AG09319 (cell line): ENCODE measurements around the gene NFKBIZ.

Experiments used
- DNase-seq: peaks from one replicate; pipeline ENCODE4 v3.0.0-alpha.2; 2010; ENCODE audit warnings: low read depth; ENCODE audit errors: extremely low read depth
- CTCF ChIP-seq: IDR thresholded peaks from 2 replicates; pipeline ENCODE4 v1.5.1; 2011; ENCODE audit warnings: low read depth, mild to moderate bottlenecking, inconsistent platforms, low read length, moderate library complexity

NFKBIZ gene

GRCh38 chr3:101835676-101836075, 13.6 kb upstream of the NFKBIZ start:
- no peak for DNase-seq
- TF ChIP-seq CTCF = no peak

DNA sequence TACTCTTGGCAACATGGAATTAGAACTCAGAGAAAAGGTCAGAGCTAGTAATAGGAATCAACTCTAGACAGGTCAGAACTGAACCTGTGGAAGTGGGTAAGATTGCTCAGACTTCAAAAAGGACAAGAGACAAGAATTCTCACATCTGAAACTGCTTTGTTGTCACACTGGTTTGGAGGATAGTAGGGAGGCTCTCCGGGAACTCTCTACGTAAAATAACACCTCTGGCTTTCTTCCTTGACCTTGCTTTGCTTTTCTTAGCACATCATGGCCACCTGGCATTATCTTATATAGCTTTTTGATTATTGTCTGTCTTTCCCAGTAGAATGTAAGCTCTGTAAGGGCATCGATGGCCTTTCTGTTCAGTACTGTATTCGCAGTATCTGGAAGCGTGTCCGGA, 13.2 kb upstream of the NFKBIZ start:
- no peak for TF ChIP-seq CTCF
- no peak for DNase-seq

DNA sequence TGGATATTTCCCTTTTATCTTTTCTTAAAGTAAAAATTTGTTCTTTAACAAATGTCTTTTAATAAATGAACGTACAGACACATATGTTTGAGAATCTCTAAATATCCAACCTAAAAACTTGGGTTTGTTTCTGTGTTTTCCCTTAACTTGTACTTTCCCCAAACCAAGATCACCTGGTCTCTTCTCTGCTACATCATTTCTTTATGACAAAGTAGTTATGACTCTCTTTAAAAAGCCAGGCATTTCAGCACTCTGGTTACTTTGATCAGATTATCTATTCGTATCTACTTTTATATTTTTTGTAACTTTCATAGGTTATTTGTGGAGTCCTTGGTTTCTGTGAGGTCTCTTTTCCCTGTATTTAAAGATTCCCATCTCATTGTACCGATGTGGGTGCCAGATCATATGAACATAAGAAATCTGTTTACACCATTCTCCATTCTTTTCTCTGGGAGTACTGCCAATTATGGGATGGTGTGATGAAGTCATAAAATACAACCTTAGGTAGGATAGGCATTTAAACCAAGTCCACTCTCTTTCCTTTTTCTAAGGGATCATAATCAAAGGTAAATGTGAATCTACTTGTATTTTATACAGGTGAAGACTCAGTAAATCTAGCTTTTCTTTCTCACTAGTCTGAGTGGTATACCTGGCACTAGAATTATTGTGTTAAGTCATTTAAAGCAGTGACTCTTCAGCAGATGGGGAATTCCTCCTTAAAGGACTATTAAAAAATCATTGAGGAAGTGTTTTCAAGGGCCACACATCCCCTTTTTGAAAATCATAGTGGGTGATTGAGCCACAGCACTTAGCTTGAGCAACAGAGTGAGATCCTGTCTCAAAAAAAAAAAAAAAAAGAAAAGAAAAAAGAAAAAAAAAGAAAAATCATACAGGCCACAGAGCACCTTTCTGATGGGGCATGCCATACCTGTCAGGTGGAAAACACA, 12.4 kb upstream of the NFKBIZ start:
- no peak for TF ChIP-seq CTCF
- DNase-seq = no peak

DNA sequence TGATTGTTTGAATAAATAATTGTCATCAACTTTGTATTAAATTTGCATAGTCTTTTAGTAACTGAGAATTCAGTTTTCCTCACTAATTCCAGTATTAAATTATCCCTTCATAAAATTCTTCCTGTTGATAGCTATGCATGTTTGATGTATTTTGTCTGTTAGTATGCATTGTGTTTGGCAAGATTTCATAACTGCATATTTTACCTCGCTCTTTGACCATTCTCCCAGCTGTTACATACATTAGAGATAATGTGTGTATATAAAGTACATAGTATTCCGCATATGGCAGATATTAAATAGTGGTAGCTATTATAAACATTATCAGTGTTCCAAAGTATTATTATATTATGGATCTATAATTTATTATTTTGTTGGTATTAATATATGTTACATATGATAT, 10.6 kb upstream of the NFKBIZ start:
- TF ChIP-seq CTCF = no peak
- no peak for DNase-seq

DNA sequence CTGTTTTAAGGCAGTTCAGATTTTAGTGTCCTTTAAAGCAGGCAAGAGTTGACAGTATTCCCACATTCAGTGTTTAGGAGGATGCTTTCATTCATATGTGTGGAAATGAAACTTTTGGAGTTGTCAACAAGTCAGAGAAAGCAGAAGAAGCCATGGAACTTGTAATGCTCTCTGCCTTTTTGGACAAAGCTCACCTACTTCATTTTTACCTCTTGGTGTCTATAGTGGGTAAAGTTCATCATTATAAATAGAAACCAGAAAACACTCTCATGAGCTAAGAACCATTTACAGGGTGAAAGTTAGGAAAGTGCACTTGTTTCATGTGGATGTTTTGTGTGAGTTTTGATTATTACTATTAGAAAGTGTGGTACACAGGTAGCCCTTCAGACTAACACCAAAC, 9.2 kb upstream of the NFKBIZ start:
- no peak for TF ChIP-seq CTCF

DNA sequence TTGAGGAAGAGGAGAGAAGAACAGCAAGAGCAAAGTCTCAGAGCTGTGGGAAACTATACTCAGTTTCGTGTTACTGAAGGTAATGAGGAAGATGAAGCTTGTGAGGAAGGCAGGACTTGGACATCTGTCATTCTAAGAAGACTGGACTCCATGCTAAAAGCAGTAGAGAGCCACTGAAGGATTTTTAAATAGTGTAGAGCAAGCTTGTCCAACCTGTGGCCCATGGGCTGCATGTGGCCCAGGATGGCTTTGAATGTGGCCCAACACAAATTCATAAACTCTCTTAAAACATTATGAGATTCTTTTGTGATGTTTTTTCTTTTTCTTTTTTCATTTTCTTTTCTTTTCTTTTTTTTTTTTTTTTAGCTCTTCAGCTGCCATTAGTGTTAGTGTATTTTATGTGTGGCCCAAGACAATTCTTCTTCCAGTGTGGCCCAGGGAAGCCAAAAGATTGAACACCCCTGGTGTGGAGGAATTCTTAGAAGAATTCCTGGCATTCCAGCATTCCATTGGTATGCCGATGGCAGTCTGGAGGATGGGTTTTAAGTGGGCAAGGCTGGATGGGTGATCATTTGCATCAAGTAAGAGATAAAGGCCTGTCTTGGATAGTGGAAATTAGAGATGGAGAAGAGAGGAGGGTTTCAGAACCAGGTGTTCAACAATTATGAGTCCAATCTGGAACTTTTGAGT, 6.9 kb upstream of the NFKBIZ start:
- no peak for TF ChIP-seq CTCF

More for the DNA sequence above, 9.2 kb upstream of the NFKBIZ start:
- DNase-seq = no peak

DNA sequence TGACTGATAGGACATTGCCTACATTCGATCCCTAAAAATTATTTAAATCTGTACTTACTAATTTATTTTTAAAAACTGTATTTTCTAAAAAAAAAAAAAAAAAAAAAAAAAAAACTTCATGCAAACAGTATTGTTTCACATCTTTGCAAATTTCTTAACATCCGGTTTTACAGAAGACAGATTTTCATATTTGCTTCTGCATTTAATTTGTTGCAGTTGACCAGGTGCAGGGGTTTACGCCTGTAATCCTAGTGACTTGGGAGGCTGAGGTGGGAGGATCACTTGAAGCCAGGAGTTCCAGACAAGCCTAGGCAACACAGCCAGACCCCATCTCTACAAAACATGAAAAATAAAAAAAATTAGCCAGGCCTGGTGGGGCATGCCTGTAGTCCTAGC, 6.4 kb upstream of the NFKBIZ start:
- no peak for DNase-seq
- no peak for TF ChIP-seq CTCF

More for the DNA sequence above, 6.9 kb upstream of the NFKBIZ start:
- DNase-seq = no peak
